Measurements from ENCODE around the gene ARMC5.

GRCh38 chr16:31439519-31439918 is 19.8 kb upstream of the ARMC5 start:
- no peak for TF ChIP-seq CTCF (IDR thresholded peaks at IDR 0.05)
- TF ChIP-seq POLR2A (IDR thresholded peaks at IDR 0.05), result no peak
- no peak for TF ChIP-seq EP300 (IDR thresholded peaks at IDR 0.05)
